ENCODE results near the gene DCAF16.

Gene DCAF16

GRCh38 chr4:17778431-17778830 is 32.1 kb downstream of the DCAF16 start:
- DNase-seq (ENCODE audit: low read depth), result no peak
- TF ChIP-seq CTCF (IDR thresholded peaks at IDR 0.05; ENCODE audit: control insufficient read depth, insufficient read depth, low read depth, low read length, missing control alignments), result no peak
- no peak overlapping the region for H3K4me3 ChIP-seq (ENCODE audit: control insufficient read depth, low read depth, low read length)

- no peak for TF ChIP-seq CTCF (IDR thresholded peaks at IDR 0.05; ENCODE audit: control insufficient read depth, insufficient read depth, low read depth, low read length, missing control alignments)
- H3K4me3 ChIP-seq (ENCODE audit: control insufficient read depth, low read depth, low read length), result no peak overlapping the region
- DNase-seq (ENCODE audit: low read depth), result no peak
Measured at GRCh38 chr4:17773135-17773698, 37.3 kb downstream of the DCAF16 start.

GRCh38 chr4:17771284-17771908 is 39.2 kb downstream of the DCAF16 start:
- TF ChIP-seq CTCF (IDR thresholded peaks at IDR 0.05; ENCODE audit: control insufficient read depth, insufficient read depth, low read depth, low read length, missing control alignments), result no peak
- H3K4me3 ChIP-seq (ENCODE audit: control insufficient read depth, low read depth, low read length), result no peak overlapping the region
- DNase-seq (ENCODE audit: low read depth), result no peak

DNA sequence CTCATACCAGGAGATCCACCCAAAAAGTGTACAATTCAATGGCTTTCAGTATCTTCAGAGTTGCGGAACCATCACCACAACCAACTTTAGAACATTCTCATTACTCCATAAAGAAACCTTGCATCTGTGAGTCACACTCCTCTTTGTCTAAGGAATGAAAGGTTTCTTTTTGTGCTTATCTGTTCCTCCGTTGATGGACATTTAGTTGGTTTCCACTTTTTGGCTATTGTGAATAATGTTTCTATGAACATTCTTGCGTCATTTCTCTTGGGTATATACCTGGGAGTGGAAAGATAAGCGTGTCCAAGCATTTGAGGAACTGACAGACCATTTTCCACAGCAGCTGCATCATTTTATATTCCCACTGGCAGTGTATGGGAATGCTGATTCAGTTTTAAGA is 39.7 kb downstream of the DCAF16 start:
- no peak overlapping the region for H3K4me3 ChIP-seq (ENCODE audit: control insufficient read depth, low read depth, low read length)
- no peak for DNase-seq (ENCODE audit: low read depth)
- no peak for TF ChIP-seq CTCF (IDR thresholded peaks at IDR 0.05; ENCODE audit: control insufficient read depth, insufficient read depth, low read depth, low read length, missing control alignments)

DNA sequence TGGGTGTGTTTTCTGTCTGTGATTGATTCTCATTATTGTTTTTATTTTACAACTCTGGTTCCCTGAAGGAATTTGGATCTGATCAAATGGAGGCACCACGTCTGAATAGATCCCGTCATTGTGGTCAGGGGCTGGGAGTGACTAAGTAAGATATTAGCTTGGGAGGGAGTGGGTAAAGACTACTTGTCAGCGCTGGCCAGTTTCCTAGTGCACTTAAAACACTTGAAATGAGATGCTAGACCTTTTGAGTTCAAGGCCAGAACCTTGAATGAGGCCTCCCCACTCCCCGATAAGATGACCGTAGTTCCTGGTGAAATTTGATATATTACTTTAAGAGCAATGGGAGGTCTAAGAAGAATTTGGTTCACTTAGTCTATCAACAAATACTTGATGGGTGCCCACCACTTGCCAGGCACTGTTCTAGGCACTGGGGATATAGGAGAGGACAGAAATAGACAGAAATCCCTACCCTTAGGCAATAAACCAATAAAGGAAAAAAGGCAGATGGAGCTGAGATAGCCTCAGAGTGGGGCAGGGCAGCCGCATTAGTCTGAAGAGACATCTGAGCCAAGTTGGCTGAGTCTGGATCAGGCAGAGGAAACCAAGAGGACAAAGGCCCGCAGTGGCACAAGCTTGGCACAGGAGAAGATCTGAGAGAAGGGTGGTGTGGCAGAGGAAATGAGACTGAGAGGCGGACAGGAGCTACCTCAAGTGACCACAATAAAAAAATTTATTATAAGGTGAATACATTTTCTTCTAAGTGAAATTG is 41.0 kb downstream of the DCAF16 start:
- DNase-seq (ENCODE audit: low read depth), result no peak
- H3K4me3 ChIP-seq (ENCODE audit: control insufficient read depth, low read depth, low read length), result no peak overlapping the region
- no peak for TF ChIP-seq CTCF (IDR thresholded peaks at IDR 0.05; ENCODE audit: control insufficient read depth, insufficient read depth, low read depth, low read length, missing control alignments)

- H3K4me3 ChIP-seq (ENCODE audit: control insufficient read depth, low read depth, low read length), result no peak overlapping the region
- no peak for TF ChIP-seq CTCF (IDR thresholded peaks at IDR 0.05; ENCODE audit: control insufficient read depth, insufficient read depth, low read depth, low read length, missing control alignments)
- DNase-seq (ENCODE audit: low read depth), result no peak
Measured at GRCh38 chr4:17766826-17767458, 43.6 kb downstream of the DCAF16 start.

All from AG09309 (cell line).